ENCODE data around the gene HPS5.

GRCh38 chr11:18245396-18245795 lies 76.5 kb downstream of the HPS5 start:
- TF ChIP-seq CTCF (IDR thresholded peaks at IDR 0.05) (no peak), POLR2A (IDR thresholded peaks at IDR 0.05; ENCODE audit: low read depth) (no peak), POLR2AphosphoS5 (IDR thresholded peaks at IDR 0.05) (no peak)

Measured in esophagus muscularis mucosa (tissue), 3 donors.